ENCODE measurements around the gene SPTLC3. TPM values are rescaled to one million over a fixed set of nuclear protein-coding genes. Genes with fewer than 3 reads are reported as not detected.

Gene SPTLC3
- total RNA-seq, 1 donor from 2014 or later = 27.0 TPM

DNA sequence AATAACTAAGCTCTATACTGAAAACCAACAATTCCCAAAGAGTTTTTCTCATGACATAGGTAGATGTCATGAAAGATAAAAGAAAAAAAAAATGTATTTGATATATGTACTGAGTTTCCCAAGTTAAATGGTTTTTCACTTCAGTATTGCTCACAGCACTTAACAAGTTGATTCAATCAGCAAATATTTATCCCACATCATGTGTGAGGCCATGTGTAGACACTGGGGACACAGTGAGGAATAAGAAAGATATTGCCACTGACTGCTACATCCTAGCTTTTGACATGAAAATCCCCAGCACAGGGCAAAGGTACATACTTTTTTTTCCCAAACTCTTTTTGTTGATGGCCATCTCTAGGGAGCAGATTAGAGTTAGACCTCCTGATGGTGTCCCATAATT is 25.3 kb downstream of the SPTLC3 start:
- Mint-ChIP-seq H3K27me3 (ENCODE audit: low read depth) (no peaks in the 10 kb centered on the region), H3K9me3 (peaks cover 5% of the 10 kb centered on the region), H3K36me3 (peaks cover 29% of the 10 kb centered on the region), H3K27ac (no peak overlapping the region), H3K4me1 (peaks cover 9% of the 10 kb centered on the region), H3K4me3 (no peak overlapping the region)
- DNase-seq (ENCODE audit: low spot score in 2 of 2, unreplicated experiment in 2 of 2) = no peak
- TF ChIP-seq, protein P1, sequence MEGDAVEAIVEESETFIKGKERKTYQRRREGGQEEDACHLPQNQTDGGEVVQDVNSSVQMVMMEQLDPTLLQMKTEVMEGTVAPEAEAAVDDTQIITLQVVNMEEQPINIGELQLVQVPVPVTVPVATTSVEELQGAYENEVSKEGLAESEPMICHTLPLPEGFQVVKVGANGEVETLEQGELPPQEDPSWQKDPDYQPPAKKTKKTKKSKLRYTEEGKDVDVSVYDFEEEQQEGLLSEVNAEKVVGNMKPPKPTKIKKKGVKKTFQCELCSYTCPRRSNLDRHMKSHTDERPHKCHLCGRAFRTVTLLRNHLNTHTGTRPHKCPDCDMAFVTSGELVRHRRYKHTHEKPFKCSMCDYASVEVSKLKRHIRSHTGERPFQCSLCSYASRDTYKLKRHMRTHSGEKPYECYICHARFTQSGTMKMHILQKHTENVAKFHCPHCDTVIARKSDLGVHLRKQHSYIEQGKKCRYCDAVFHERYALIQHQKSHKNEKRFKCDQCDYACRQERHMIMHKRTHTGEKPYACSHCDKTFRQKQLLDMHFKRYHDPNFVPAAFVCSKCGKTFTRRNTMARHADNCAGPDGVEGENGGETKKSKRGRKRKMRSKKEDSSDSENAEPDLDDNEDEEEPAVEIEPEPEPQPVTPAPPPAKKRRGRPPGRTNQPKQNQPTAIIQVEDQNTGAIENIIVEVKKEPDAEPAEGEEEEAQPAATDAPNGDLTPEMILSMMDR (IDR thresholded peaks at IDR 0.05; ENCODE audit: unreplicated experiment) = no peak

DNA sequence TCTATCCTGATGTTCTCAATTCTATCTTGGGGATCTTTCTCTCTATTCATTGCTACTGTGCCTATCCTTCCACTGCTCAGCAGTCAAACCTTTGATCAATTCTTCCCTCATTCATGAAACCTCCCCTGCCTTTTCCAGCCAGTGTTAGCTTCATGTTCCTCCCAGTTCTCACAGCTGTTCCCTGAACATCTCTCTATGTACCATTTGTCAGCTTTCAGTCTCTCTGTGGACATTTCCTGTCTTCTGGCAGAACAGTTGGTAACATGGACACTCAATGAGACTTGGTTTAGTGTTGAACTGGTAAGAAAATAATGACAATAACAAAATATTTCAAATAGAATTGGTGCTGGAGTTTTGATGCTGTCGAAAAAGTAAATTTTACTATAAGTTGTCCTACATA is 26.2 kb downstream of the SPTLC3 start:
- peaks cover 29% of the 10 kb centered on the region for H3K36me3 Mint-ChIP-seq
- no peak overlapping the region for H3K27ac Mint-ChIP-seq
- no peak for DNase-seq (ENCODE audit: low spot score in 2 of 2, unreplicated experiment in 2 of 2)
- H3K27me3 Mint-ChIP-seq (ENCODE audit: low read depth) = no peaks in the 10 kb centered on the region
- H3K4me3 Mint-ChIP-seq = no peak overlapping the region
- TF ChIP-seq, protein P1 (IDR thresholded peaks at IDR 0.05; ENCODE audit: unreplicated experiment) = no peak
- peaks cover 5% of the 10 kb centered on the region for H3K9me3 Mint-ChIP-seq
- H3K4me1 Mint-ChIP-seq = peaks cover 6% of the 10 kb centered on the region

DNA sequence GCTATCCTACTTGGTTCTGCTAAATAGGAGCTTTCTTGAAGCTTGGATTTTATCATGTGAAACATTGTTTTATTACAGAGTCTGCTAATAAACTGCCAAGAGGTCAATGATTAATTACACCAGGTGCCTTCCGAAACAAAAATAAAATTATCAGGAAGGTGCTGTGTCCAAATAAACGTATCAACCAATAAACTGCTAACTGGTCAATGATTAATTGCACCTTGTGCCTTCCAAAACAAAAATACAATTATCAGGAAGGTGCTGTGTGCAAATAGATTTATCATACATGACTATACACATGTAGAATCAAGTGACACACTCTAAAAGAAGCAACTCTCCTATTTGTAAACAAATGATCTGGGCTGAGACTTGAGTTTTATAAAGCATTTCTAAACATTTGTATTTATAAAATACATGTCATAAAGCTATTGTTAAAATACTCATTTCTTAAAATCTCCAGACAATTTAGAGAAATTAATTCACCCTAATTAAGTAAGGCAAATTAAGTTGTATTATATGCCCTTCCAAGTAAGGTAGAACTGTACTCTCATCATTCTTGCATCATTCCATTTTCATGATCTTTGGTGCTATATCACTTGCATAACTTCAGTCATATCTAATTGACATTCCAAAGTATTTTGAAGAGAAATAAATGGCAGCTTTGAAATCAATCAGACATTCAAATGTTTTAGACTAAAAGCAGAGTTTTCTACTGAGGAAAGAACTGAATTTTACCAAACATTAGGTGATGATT is 26.8 kb downstream of the SPTLC3 start:
- TF ChIP-seq, protein P1 (IDR thresholded peaks at IDR 0.05; ENCODE audit: unreplicated experiment) = no peak
- H3K36me3 Mint-ChIP-seq = peaks cover 29% of the 10 kb centered on the region
- H3K4me3 Mint-ChIP-seq = no peak overlapping the region
- H3K27me3 Mint-ChIP-seq (ENCODE audit: low read depth) = no peaks in the 10 kb centered on the region
- peaks cover under 1% of the 10 kb centered on the region for H3K4me1 Mint-ChIP-seq
- peaks cover 5% of the 10 kb centered on the region for H3K9me3 Mint-ChIP-seq
- no peak for DNase-seq (ENCODE audit: low spot score in 2 of 2, unreplicated experiment in 2 of 2)
- H3K27ac Mint-ChIP-seq = no peak overlapping the region

DNA sequence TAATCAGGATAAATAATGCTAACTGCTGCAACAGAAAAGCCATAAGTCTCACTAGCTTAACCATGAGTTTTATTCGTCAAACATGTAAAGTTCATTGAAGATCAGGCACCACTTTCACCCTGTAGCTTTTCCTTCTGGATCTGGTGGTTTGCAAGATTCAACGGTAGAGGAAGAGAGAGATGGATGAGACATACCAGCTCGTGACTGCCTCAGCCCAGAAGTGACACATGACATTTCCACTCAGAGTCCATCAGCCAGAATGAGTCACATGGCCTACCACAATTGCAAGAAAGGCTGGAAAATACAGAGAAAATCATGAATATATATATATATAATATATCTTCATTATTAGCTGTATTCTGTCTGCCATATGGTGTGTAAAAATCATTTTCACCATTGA is 29.0 kb downstream of the SPTLC3 start:
- no peaks in the 10 kb centered on the region for H3K9me3 Mint-ChIP-seq
- H3K27ac Mint-ChIP-seq = no peak overlapping the region
- no peaks in the 10 kb centered on the region for H3K27me3 Mint-ChIP-seq (ENCODE audit: low read depth)
- no peak overlapping the region for H3K4me3 Mint-ChIP-seq
- peaks cover 19% of the 10 kb centered on the region for H3K36me3 Mint-ChIP-seq
- no peak for DNase-seq (ENCODE audit: low spot score in 2 of 2, unreplicated experiment in 2 of 2)
- no peaks in the 10 kb centered on the region for H3K4me1 Mint-ChIP-seq
- TF ChIP-seq, protein P1 (IDR thresholded peaks at IDR 0.05; ENCODE audit: unreplicated experiment) = no peak

DNA sequence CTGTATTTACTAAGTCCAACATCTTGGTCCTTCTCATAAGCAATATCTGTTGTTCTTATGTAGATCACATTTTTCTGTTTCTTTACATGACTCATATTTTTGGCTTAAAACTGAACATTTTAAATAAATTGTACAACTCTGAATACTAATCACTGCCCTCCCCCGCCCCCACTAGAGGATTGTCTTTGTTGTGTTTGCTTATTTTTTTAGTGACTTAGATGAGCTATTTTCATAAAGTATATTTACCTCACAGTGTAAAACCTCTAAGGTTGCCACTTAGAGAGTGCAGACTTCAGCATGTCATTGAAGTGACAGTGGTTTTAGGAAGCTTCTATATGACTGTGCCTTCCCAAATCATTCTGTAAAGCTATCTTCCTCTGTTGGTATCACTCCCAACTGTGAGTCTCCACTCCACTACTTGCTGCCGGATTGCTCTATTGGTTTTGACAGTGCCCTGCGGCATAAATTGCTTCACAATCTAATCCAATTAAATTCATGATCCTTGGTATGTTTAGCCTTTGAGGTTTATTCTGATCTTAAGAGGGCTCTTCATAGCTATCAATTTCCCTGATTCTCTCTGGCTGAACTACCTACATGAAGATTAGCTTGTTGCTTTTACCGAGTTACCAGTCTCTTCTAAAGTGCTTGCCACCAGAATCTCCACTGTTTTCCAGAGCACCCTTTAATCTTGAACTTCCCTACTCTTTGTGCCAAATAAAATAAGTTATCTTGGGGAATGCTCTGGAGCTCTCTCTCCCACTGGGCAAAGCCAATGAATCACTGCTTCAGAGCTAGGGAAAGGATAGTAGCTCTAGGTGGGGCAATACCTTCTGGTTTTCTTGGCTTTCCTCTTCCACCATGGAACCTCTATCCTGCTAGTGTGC is 33.0 kb downstream of the SPTLC3 start:
- TF ChIP-seq, protein P1 (IDR thresholded peaks at IDR 0.05; ENCODE audit: unreplicated experiment) = no peak
- peaks cover 13% of the 10 kb centered on the region for H3K36me3 Mint-ChIP-seq
- DNase-seq (ENCODE audit: low spot score in 2 of 2, unreplicated experiment in 2 of 2) = no peak
- H3K4me1 Mint-ChIP-seq = no peaks in the 10 kb centered on the region
- no peak overlapping the region for H3K27ac Mint-ChIP-seq
- H3K9me3 Mint-ChIP-seq = no peaks in the 10 kb centered on the region
- H3K4me3 Mint-ChIP-seq = no peak overlapping the region
- no peaks in the 10 kb centered on the region for H3K27me3 Mint-ChIP-seq (ENCODE audit: low read depth)
